Thyroid gland (tissue), 4 donors: Measurements from ENCODE around the gene COMMD8.

Experiments
- POLR2A ChIP-seq, 2 donors: fragments of 450-650 bp; IDR thresholded peaks; one replicate each; pipeline ENCODE4 v1.6.1; 2017; ENCODE audit warnings: antibody characterized with exemption in 2 of 2, mild to moderate bottlenecking in 2 of 2, moderate library complexity in 1 of 2
- TF ChIP-seq, protein P1 (sequence below), 6 experiments: fragments of 200-600 bp in 3 of 6; fragments of 450-650 bp in 3 of 6; sonication (generic) in 3 of 6; IDR thresholded peaks; one replicate each; pipeline ENCODE4 v1.5.1; 2016 to 2019; ENCODE audit warnings: antibody characterized with exemption in 6 of 6, mild to moderate bottlenecking in 2 of 6, inconsistent platforms in 1 of 6, moderate library complexity in 1 of 6

DNA sequence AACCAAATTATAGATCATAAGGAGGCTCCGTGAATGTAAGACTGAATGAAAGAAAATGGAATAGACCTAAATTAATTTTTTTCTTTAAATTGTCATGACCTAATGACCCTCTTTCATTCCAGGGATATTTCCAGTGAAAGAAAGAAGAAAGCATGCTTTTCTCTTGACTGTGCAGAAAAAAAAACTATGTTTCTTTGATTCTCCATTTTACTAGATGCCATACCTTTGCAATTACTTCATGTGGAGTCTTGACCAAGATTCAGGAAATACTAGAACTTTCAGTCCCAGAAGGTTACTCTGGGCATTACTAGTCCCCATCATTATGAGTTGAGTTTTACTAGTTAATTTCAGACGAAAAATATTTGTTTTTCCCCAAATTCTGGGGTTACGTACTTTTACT is 6.4 kb upstream of the COMMD8 start:
- TF ChIP-seq, protein P1, sequence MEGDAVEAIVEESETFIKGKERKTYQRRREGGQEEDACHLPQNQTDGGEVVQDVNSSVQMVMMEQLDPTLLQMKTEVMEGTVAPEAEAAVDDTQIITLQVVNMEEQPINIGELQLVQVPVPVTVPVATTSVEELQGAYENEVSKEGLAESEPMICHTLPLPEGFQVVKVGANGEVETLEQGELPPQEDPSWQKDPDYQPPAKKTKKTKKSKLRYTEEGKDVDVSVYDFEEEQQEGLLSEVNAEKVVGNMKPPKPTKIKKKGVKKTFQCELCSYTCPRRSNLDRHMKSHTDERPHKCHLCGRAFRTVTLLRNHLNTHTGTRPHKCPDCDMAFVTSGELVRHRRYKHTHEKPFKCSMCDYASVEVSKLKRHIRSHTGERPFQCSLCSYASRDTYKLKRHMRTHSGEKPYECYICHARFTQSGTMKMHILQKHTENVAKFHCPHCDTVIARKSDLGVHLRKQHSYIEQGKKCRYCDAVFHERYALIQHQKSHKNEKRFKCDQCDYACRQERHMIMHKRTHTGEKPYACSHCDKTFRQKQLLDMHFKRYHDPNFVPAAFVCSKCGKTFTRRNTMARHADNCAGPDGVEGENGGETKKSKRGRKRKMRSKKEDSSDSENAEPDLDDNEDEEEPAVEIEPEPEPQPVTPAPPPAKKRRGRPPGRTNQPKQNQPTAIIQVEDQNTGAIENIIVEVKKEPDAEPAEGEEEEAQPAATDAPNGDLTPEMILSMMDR (IDR thresholded peaks at IDR 0.05): no peak
- no peak for TF ChIP-seq POLR2A (IDR thresholded peaks at IDR 0.05)
